Spleen (tissue), 11 donors: ENCODE data around the gene IFI30. TPM values are rescaled to one million over a fixed set of nuclear protein-coding genes. Genes with fewer than 3 reads are reported as not detected.

Source experiments
- DNase-seq: peaks from one replicate; pipeline ENCODE4 v3.0.0-alpha.2; 2020
- H3K27ac ChIP-seq, 8 donors: fragments of 200-600 bp; sonication (generic) in 7 of 8; 1 replicate in 4 of 8; 2 replicates in 4 of 8; pipeline versions ENCODE4 v1.5.0 to v1.8.0; 2016 to 2021; ENCODE audit warnings: inconsistent platforms in 4 of 8, mild to moderate bottlenecking in 4 of 8, moderate library complexity in 1 of 8
- H3K27me3 ChIP-seq, 7 donors: fragments of 200-600 bp; sonication (generic) in 6 of 7; replicated peaks in 1 of 7; 1 replicate in 4 of 7; 2 replicates in 3 of 7; pipeline versions ENCODE4 v1.5.0 to v1.8.0; 2016 to 2021; ENCODE audit warnings: inconsistent platforms in 3 of 7, mild to moderate bottlenecking in 1 of 7
- H3K36me3 ChIP-seq, 6 donors: fragments of 200-600 bp; sonication (generic) in 5 of 6; 1 replicate in 4 of 6; 2 replicates in 2 of 6; pipeline versions ENCODE4 v1.5.0 to v1.8.0; 2016 to 2021; ENCODE audit warnings: inconsistent platforms in 2 of 6
- H3K4me1 ChIP-seq, 6 donors: fragments of 200-600 bp; sonication (generic) in 5 of 6; 1 replicate in 3 of 6; 2 replicates in 3 of 6; pipeline versions ENCODE4 v1.5.0 to v1.8.0; 2016 to 2021; ENCODE audit warnings: inconsistent platforms in 3 of 6
- H3K4me3 ChIP-seq, 8 donors: fragments of 200-600 bp; sonication (generic) in 7 of 8; 1 replicate in 4 of 8; 2 replicates in 4 of 8; pipeline versions ENCODE4 v1.5.0 to v1.8.0; 2016 to 2021; ENCODE audit warnings: inconsistent platforms in 4 of 8, mild to moderate bottlenecking in 4 of 8, moderate library complexity in 2 of 8
- H3K9me3 ChIP-seq, 8 donors: fragments of 200-600 bp; sonication (generic) in 7 of 8; 1 replicate in 4 of 8; 2 replicates in 4 of 8; pipeline versions ENCODE4 v1.5.0 to v1.8.0; 2016 to 2021; ENCODE audit warnings: inconsistent platforms in 4 of 8
- POLR2A ChIP-seq, 3 donors: fragments of 450-650 bp; IDR thresholded peaks; one replicate each; pipeline ENCODE4 v1.5.1; 2017; ENCODE audit warnings: antibody characterized with exemption in 3 of 3, mild to moderate bottlenecking in 1 of 3
- POLR2AphosphoS5 ChIP-seq, 3 donors: sonication (generic); formaldehyde crosslinking; IDR thresholded peaks; one replicate each; pipeline ENCODE4 v1.5.1; 2017; ENCODE audit warnings: antibody characterized with exemption in 3 of 3
- WGBS, 5 donors: extraction: QIAGEN DNeasy Blood & Tissue Kit in 3 of 5; methylation state at CpG; one replicate each; pipeline versions ENCODE4 v1.1.5 to v1.1.7; 2013 to 2018; 5-methylcytosine and 5-hydroxymethylcytosine counted together
- intact Hi-C: fragments of 100-400 bp; cut with DNase I; formaldehyde crosslinking; loops from one replicate; pipeline ENCODE4 v1.15.0; 2023; ENCODE audit warnings: low total_unique reads
- polyA plus RNA-seq, 3 donors: library from polyadenylated mRNA; stranded (reverse); fragments of 200-250 nt; gene quantifications; one replicate each; pipeline ENCODE4 v1.2.1, GENCODE V29; 2013
- total RNA-seq, 7 donors: library from RNA; depleted of rRNA in 3 of 7; stranded (reverse); fragments of >200 nt in 3 of 7; fragmentation: NEBNext Ultra II Directional in 4 of 7; extraction: Animal tissue kit (Norgen Biotek cat#: 25700) in 4 of 7; gene quantifications; one replicate each; pipeline versions ENCODE4 v1.1.0 to v1.2.1, GENCODE V29; 2016 to 2021
- TF ChIP-seq, protein P1 (sequence below), 11 experiments: fragments of 200-600 bp in 7 of 11; fragments of 450-650 bp in 4 of 11; sonication (generic) in 4 of 11; IDR thresholded peaks in 8 of 11; conservative IDR thresholded peaks in 3 of 11; 1 replicate in 7 of 11; 2 replicates in 4 of 11; pipeline versions ENCODE4 v1.4.0 to v1.8.0; 2016 to 2021; ENCODE audit warnings: antibody characterized with exemption in 11 of 11, inconsistent platforms in 4 of 11, mild to moderate bottlenecking in 1 of 11
- donor health status: healthy with polysubstance abuse.
- donor health status: DM: no; HTN: no; CAD: no; lungs with moderate emphysema.
- donor health status: DM: no; HTN: no; CAD: no.
- donor health status: Bipolar disorder and iron deficiency.
- donor health status: healthy.
- donor health status: DM: no; HTN: no; CAD: no.
- donor health status: DM: yes; HTN: yes; CAD: no.

The IFI30 gene
- total and polyA plus RNA-seq, 10 donors = 206 to 475 (median 288) TPM

DNA sequence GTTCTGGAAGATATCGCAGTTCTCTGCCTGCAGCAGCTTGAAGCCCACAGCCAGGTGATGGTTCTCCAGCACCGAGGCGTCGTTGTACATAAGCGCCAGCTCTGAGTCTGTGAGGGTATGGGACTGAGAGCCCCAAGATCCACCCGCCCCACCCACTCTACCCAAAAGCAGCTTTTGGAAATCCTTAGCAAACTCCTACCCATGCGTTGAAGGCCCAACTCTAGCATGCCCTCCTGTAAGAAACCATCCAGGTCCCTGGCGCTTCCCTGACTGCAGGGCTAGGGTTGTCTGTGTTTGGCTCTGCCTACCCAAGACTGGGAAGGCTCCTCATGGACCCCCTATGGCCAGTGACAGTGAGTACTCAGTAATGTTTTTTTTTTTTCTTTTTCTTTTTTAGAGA lies 43.2 kb downstream of the IFI30 start:
- DNase-seq = no peak
- H3K36me3 ChIP-seq = no peaks in the 10 kb centered on the region
- 90 to 97% (median 94%) methylated on average over 8 of the region's 8 CpGs for WGBS, 5 donors
- intact Hi-C loops = no loop called here
- H3K4me1 ChIP-seq = peaks cover 0 to 7% (median 0%) of the 10 kb centered on the region in 6 donors
- no peak overlapping the region for H3K27ac ChIP-seq
- TF ChIP-seq POLR2AphosphoS5 (IDR thresholded peaks at IDR 0.05) (no peak), POLR2A (IDR thresholded peaks at IDR 0.05) (no peak)
- TF ChIP-seq, protein P1, sequence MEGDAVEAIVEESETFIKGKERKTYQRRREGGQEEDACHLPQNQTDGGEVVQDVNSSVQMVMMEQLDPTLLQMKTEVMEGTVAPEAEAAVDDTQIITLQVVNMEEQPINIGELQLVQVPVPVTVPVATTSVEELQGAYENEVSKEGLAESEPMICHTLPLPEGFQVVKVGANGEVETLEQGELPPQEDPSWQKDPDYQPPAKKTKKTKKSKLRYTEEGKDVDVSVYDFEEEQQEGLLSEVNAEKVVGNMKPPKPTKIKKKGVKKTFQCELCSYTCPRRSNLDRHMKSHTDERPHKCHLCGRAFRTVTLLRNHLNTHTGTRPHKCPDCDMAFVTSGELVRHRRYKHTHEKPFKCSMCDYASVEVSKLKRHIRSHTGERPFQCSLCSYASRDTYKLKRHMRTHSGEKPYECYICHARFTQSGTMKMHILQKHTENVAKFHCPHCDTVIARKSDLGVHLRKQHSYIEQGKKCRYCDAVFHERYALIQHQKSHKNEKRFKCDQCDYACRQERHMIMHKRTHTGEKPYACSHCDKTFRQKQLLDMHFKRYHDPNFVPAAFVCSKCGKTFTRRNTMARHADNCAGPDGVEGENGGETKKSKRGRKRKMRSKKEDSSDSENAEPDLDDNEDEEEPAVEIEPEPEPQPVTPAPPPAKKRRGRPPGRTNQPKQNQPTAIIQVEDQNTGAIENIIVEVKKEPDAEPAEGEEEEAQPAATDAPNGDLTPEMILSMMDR (IDR thresholded peaks at IDR 0.05 in 8 of 11, conservative IDR thresholded peaks at IDR 0.05 in 3 of 11) = no peak
- H3K9me3 ChIP-seq = no peaks in the 10 kb centered on the region
- peaks cover 0 to 35% (median 14%) of the 10 kb centered on the region in 7 donors for H3K27me3 ChIP-seq
- H3K4me3 ChIP-seq = no peak overlapping the region

DNA sequence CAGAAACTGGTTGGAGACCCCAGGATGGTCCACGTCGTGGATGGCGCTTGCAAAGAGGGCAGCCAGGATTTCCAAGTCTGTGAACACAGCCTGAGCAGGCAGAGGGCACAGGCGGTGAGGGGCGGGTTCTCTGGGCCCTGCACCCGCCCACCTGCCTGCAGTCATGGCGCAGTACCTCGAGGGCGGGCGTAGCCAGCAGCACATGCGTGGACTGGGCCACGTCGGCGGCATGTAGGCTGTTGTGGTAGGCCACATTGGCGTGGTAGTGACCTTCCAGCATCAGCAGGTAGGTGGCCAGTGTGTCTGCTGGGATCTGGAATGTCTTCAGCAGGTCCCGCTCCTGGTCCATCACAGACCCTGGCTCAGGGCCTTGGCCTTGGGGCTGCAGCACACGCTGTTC lies 44.5 kb downstream of the IFI30 start:
- Histone ChIP-seq H3K9me3 (no peaks in the 10 kb centered on the region), H3K27me3 (peaks cover 0 to 38% (median 18%) of the 10 kb centered on the region in 7 donors), H3K4me3 (no peak overlapping the region), H3K36me3 (no peaks in the 10 kb centered on the region), H3K27ac (no peak overlapping the region), H3K4me1 (peaks cover 0 to 7% (median 0%) of the 10 kb centered on the region in 6 donors)
- TF ChIP-seq POLR2AphosphoS5 (IDR thresholded peaks at IDR 0.05) (peak in 1 of 3 donors; percentile 24), POLR2A (IDR thresholded peaks at IDR 0.05) (no peak)
- TF ChIP-seq, protein P1 (IDR thresholded peaks at IDR 0.05 in 8 of 11, conservative IDR thresholded peaks at IDR 0.05 in 3 of 11) = no peak
- intact Hi-C loops = no loop called here
- DNase-seq = no peak
- WGBS, 5 donors = 82 to 87% (median 85%) methylated on average over 13 to 17 of the region's 17 CpGs

DNA sequence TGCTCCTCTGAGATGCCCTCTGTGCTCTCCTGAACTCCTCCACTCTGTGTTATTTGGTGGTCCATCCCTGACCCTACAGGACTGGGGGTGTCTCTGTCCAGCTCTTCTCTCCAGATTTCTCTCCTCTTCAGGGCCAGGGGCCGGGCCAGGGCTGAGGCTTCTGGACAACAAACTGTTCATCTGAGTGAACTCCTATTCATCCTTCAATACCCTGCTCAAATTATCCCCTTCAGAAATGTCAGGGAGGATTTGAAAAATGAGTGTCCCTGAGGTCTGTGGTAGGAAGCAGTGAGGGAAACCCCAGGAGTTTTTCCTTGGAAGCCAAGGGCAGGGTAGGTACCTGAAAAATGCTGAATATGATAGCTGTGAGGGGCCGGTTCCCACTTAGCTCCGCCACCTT lies 45.0 kb downstream of the IFI30 start:
- intact Hi-C loops = no loop called here
- H3K27ac ChIP-seq = no peak overlapping the region
- DNase-seq = no peak

DNA sequence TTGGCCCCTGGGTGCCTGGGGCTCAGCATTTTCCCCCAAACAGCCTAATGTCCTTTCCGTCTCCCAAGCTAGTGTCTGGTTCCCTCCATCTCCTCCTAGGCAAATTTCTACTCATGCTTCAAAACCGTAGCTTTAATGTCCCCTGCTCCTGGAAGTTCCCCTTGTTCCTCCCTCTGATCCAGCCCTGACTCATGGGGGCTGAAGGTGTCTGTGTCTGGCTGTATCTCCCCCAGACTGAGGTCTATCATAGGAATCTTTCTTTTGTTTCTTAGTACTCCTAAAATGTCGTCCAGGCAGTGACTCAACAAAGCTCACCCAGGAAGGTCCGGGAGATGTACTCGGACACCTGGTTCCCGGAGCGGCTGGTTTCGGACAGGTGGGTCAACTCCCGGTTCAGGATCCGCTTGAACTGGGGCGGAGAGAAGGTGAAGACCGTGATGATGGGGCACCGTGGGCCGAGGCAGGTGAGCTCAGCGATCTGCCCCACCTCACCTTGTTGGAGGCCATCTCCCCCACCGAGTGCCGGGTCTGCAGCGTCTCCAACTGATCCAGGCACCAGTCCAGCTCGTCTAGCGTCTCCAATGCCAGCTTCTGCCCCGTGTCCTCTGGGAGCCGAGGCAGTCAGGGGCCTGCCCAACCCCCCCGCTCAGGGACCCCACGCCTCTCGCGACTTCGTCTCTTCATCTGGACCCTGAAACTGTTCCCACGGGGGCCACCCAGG lies 46.5 kb downstream of the IFI30 start:
- intact Hi-C loops = no loop called here
- 70 to 77% (median 74%) methylated on average over 27 to 28 of the region's 28 CpGs for WGBS, 5 donors
- no peak for TF ChIP-seq POLR2AphosphoS5 (IDR thresholded peaks at IDR 0.05)
- TF ChIP-seq POLR2A (IDR thresholded peaks at IDR 0.05) = no peak
- TF ChIP-seq, protein P1 (IDR thresholded peaks at IDR 0.05 in 8 of 11, conservative IDR thresholded peaks at IDR 0.05 in 3 of 11) = no peak
- H3K27me3 ChIP-seq = peaks cover 0 to 56% (median 24%) of the 10 kb centered on the region in 7 donors
- H3K4me3 ChIP-seq = no peak overlapping the region
- no peak for DNase-seq
- peaks cover 5 to 22% (median 15%) of the 10 kb centered on the region in 6 donors for H3K4me1 ChIP-seq
- no peaks in the 10 kb centered on the region for H3K36me3 ChIP-seq
- no peaks in the 10 kb centered on the region for H3K9me3 ChIP-seq
- H3K27ac ChIP-seq = no peak overlapping the region

More for the DNA sequence above, 45.0 kb downstream of the IFI30 start:
- H3K27me3 ChIP-seq = peaks cover 0 to 41% (median 18%) of the 10 kb centered on the region in 7 donors
- peaks cover 0 to 7% (median under 1%) of the 10 kb centered on the region in 6 donors for H3K4me1 ChIP-seq
- 69 to 90% (median 85%) methylated on average over 3 of the region's 3 CpGs for WGBS, 5 donors
- TF ChIP-seq POLR2AphosphoS5 (IDR thresholded peaks at IDR 0.05) (no peak), POLR2A (IDR thresholded peaks at IDR 0.05) (no peak)
- TF ChIP-seq, protein P1 (IDR thresholded peaks at IDR 0.05 in 8 of 11, conservative IDR thresholded peaks at IDR 0.05 in 3 of 11) = no peak
- no peak overlapping the region for H3K4me3 ChIP-seq
- H3K9me3 ChIP-seq = no peaks in the 10 kb centered on the region
- H3K36me3 ChIP-seq = no peaks in the 10 kb centered on the region
